Ovary (tissue), 9 donors: ENCODE results near the gene CPZ. TPM values are rescaled to one million over a fixed set of nuclear protein-coding genes. Genes with fewer than 3 reads are reported as not detected.
"Not testable (repeated sequence)": the region's sequence is repeated elsewhere in the genome, so short reads cannot be mapped to it uniquely, and the experiment has no call there.

Experiments
- DNase-seq, 5 donors: peaks; one replicate each; pipeline ENCODE4 v3.0.0-alpha.2; 2019 to 2020
- H3K27ac ChIP-seq, 2 donors: fragments of 200-600 bp; one replicate each; pipeline versions ENCODE4 v1.5.1 to v1.8.0; 2019 to 2022
- H3K27me3 ChIP-seq: fragments of 200-600 bp; one replicate; pipeline ENCODE4 v1.8.0; 2022
- H3K36me3 ChIP-seq: fragments of 200-600 bp; sonication (generic); one replicate; pipeline ENCODE4 v1.5.1; 2019
- H3K4me1 ChIP-seq: one replicate; pipeline ENCODE4 v1.8.1; 2013; ENCODE audit warnings: mild to moderate bottlenecking, moderate library complexity; ENCODE audit not compliant: insufficient read depth
- H3K4me3 ChIP-seq: fragments of 200-600 bp; sonication (generic); one replicate; pipeline ENCODE4 v1.5.1; 2017
- H3K9me3 ChIP-seq, 2 donors: fragments of 200-600 bp in 1 of 2; sonication (generic) in 1 of 2; one replicate each; pipeline versions ENCODE4 v1.5.1 to v1.8.1; 2013 to 2019; ENCODE audit warnings: mild to moderate bottlenecking in 1 of 2, moderate library complexity in 1 of 2
- CTCF ChIP-seq, 3 donors: fragments of 450-650 bp in 2 of 3; fragments of 200-600 bp in 1 of 3; IDR thresholded peaks; one replicate each; pipeline versions ENCODE4 v1.5.1 to v1.8.0; 2016 to 2022; ENCODE audit warnings: antibody characterized with exemption in 3 of 3, mild to moderate bottlenecking in 1 of 3
- EP300 ChIP-seq: sonication (generic); formaldehyde crosslinking; IDR thresholded peaks from one replicate; pipeline ENCODE4 v1.6.1; 2017; ENCODE audit warnings: antibody characterized with exemption
- POLR2A ChIP-seq: fragments of 450-650 bp; IDR thresholded peaks from one replicate; pipeline ENCODE4 v1.6.1; 2017; ENCODE audit warnings: antibody characterized with exemption, mild to moderate bottlenecking, moderate library complexity
- WGBS, 3 donors: extraction: QIAGEN DNeasy Blood & Tissue Kit in 1 of 3; methylation state at CpG; one replicate each; pipeline versions ENCODE4 v1.1.5 to v1.1.7; 2013 to 2017; 5-methylcytosine and 5-hydroxymethylcytosine counted together
- intact Hi-C, 4 donors: fragments of 100-400 bp; cut with DNase I; formaldehyde crosslinking; loops; one replicate each; pipeline versions ENCODE4 v1.11.0 to v1.15.1; 2022 to 2023
- polyA plus RNA-seq, 2 donors: library from polyadenylated mRNA; stranded (reverse); fragments of 200-250 nt in 1 of 2; fragments of 350-450 nt in 1 of 2; fragmentation: Illumina TruSeq in 1 of 2; extraction: RNeasy Lipid Tissue Mini Kit (QIAGEN cat#74804) in 1 of 2; gene quantifications; one replicate each; pipeline ENCODE4 v1.2.3, GENCODE V29; 2013 to 2014
- total RNA-seq, 7 donors: library from RNA; depleted of rRNA in 2 of 7; stranded (reverse); fragments of >200 nt in 2 of 7; fragmentation: NEBNext Ultra II Directional in 3 of 7; extraction: Animal tissue kit (Norgen Biotek cat#: 25700) in 3 of 7; gene quantifications; one replicate each; pipeline versions ENCODE4 v1.1.0 to v1.2.4, GENCODE V29; 2016 to 2023
- donor health status: DM: no; HTN: no; CAD: no; lungs with moderate emphysema.
- donor health status: DM: no; HTN: no; CAD: no.
- donor health status: Bipolar disorder and iron deficiency.
- donor health status: DM: yes; HTN: yes; CAD: no.
- donor health status: DM: no; HTN: no; CAD: no.
- donor health status: DM: yes; HTN: yes; CAD: no.

CPZ gene
- total and polyA plus RNA-seq, 9 donors = 51.0 to 212 (median 129) TPM

DNA sequence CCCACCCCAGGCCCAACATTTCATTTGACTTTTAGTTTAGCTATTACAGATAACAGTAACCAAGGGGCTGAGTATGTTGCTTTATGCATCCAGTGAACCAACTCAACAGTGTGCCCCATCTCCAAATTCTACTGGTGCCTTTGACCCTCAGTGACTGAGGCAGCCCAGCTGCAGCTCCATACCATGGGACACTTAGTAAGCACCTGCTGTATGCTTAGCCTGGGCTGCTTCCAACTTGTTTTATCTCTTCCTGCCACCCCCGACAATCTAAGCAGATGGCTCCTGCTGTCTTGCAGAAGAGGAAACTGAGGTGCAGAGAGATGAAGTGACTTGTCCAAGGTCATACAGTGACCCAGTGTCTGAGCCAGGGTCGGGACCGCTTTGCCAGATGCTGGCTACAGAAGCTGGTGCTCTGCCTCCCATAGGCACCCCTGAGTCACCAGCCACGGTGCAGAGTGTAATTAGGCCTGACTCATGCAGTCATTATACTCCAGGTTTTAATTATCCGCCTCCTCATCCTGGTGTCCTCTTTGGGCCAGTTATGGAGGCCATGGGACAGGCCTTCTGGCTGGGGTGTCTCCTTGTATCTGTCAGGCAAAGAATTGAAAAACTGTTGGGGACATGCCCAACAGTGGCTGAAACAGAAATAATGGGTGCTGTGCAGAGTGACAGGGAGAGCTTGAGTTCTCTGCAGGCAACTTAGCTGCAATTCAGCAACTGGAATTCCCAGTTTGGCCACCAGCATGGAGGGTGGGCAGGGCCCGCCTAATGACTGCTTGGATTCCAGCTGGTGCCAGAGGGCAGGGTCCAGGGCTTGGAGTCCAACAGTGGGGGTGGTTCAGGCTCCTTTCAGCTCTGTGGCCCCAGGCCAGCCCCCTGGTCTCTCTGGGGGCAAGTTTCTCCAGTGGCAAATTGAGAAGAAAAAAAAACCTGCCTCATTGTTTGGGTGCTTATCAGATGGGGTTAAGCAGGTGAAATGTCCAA, 20.6 kb upstream of the CPZ start:
- Histone ChIP-seq H3K4me3 (no peak overlapping the region), H3K27ac (no peak overlapping the region), H3K36me3 (no peaks in the 10 kb centered on the region), H3K9me3 (no peaks in the 10 kb centered on the region), H3K4me1 (peaks cover 6% of the 10 kb centered on the region), H3K27me3 (no peaks in the 10 kb centered on the region)
- intact Hi-C loops = no loop called here
- TF ChIP-seq CTCF (IDR thresholded peaks at IDR 0.05) (no peak), EP300 (no peak), POLR2A (no peak)
- WGBS, 3 donors = 57 to 77% (median 57%) methylated on average over 6 of the region's 6 CpGs
- peak in 1 of 5 donors; percentile 17 for DNase-seq

GRCh38 chr4:8573266-8573665, 19.3 kb upstream of the CPZ start:
- no peak for TF ChIP-seq POLR2A
- TF ChIP-seq EP300 = no peak
- no peak for TF ChIP-seq CTCF (IDR thresholded peaks at IDR 0.05)
- Histone ChIP-seq H3K27ac (no peak overlapping the region), H3K27me3 (no peaks in the 10 kb centered on the region), H3K9me3 (no peaks in the 10 kb centered on the region), H3K4me3 (no peak overlapping the region), H3K36me3 (no peaks in the 10 kb centered on the region), H3K4me1 (peaks cover 6% of the 10 kb centered on the region)
- peak in 1 of 5 donors; percentile 27 for DNase-seq
- 82 to 91% (median 84%) methylated on average over 5 of the region's 5 CpGs for WGBS, 3 donors
- intact Hi-C loops = no loop called here

DNA sequence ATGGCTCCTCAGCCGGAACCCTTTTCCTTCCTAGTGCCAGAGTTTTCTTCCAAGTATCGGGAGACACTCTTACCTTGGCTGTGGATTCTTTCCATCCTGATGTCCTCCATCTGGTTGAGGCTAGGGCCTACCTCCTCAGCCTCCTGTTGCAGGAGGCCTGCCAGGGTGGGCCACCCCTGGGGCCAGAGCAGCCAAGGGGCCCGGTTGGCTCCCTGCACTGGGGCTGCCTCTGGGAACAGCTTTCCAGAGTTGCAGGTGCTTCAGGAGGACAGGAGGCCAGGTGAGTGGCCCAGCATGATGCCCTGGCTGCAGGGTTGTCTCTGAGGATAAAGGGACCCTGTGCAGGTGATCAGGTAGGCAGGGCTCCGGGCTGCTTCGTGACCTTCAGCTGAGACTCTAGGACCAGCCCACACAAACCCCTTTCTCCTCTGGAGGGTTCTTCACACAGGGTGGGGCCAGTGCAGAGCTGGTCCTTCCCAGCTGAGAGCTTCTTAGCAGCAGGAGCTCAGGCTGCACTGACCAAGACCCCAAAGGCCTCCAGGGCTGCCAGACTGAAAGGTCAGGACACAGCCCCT, 17.7 kb upstream of the CPZ start:
- no peak for TF ChIP-seq EP300
- TF ChIP-seq CTCF (IDR thresholded peaks at IDR 0.05) = no peak
- TF ChIP-seq POLR2A = no peak
- Histone ChIP-seq H3K27ac (peak overlapping the region in 1 of 2 donors; percentile 5), H3K4me1 (peaks cover 6% of the 10 kb centered on the region), H3K4me3 (no peak overlapping the region), H3K27me3 (no peaks in the 10 kb centered on the region), H3K36me3 (no peaks in the 10 kb centered on the region), H3K9me3 (no peaks in the 10 kb centered on the region)
- intact Hi-C loops = no loop called here
- peak in 2 of 5 donors; percentile 12 to 30 for DNase-seq
- 53 to 73% (median 62%) methylated on average over 5 of the region's 5 CpGs for WGBS, 3 donors

DNA sequence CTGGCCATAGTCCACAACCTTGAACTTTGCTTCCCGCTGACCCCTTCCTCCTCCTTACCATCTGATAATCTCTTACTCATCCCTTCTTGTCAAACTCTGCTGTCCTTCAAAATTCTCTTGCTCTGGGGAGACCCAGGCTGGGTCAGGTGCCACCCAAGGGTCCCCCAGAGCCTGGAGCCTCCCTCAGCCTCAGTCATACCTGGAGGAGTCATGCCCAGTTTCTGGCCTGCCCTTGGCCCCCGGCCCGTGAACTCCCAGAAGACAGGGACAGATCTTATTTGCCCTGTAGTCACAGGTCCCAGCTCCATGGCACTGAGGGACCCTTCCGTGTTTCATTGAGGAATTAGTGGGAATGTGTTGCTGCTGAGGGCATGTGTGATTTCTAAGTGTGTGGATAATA, 17.1 kb upstream of the CPZ start:
- Histone ChIP-seq H3K4me1 (peaks cover 9% of the 10 kb centered on the region), H3K4me3 (no peak overlapping the region), H3K27me3 (no peaks in the 10 kb centered on the region), H3K36me3 (no peaks in the 10 kb centered on the region), H3K9me3 (no peaks in the 10 kb centered on the region), H3K27ac (peak overlapping the region in 1 of 2 donors; percentile 5)
- DNase-seq = peak in 2 of 5 donors; percentile 47
- intact Hi-C loops = no loop called here
- 40 to 64% (median 49%) methylated on average over 4 of the region's 4 CpGs for WGBS, 3 donors
- TF ChIP-seq CTCF (IDR thresholded peaks at IDR 0.05) (no peak), EP300 (no peak), POLR2A (no peak)

DNA sequence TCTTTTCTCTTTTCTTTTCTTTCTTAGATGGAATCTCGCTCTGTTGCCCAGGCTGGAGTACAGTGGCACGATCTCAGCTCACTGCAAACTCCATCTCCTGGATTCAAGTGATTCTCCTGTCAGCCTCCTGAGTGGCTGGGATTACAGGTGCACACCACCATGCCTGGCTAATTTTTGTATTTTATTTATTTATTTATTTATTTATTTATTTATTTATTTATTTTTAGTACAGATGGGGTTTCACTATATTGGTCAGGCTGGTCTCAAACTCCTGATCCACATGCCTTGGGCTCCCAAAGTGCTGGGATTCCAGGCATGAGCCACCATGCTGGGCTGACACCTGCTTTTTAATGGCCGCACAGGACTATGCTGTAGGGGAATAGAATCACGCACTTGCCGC, 16.0 kb upstream of the CPZ start:
- H3K4me3 ChIP-seq, H3K9me3 ChIP-seq, intact Hi-C loops, H3K27me3 ChIP-seq, H3K36me3 ChIP-seq, H3K4me1 ChIP-seq, H3K27ac ChIP-seq: not testable (repeated sequence)
- DNase-seq = peak in 2 of 5 donors; percentile 4 to 15
- 87 to 90% (median 90%) methylated on average over 5 of the region's 5 CpGs for WGBS, 3 donors
